ENCODE data around the gene PIP4K2B.

PIP4K2B gene

DNA sequence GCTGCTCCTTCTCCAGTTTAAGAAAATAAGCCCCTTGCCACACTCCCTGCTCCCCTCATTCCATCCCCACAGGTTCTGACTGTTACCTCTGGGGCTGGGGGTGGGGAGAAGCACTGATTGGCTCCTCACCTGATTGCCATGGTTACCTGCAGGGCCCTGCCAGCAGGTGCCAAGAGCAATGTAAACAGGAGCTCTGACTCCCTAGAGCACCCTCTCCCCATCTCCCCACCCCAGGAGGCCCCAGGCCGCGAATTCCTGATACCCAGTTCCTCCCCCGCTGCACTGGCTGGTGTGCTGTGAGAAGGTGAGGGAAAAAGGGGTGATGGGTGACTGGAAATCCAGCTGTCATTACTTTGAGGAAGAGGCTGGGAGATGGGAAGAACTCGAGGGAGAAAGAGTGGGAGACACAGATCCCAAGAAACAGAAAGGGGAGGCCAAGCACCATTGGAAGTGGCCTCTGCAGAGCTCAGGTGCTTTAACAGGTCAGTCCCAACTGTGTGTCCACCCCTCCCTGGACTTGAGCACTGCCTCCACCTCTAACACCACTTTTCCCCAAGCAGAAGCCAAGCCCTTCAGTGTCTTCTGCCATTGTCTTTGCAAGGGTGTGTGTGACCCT lies 55.7 kb downstream of the PIP4K2B start:
- peak overlapping the region; percentile 33; the same call in 1 of the 2 replicates for H3K4me3 ChIP-seq (ENCODE audit: low read depth, low read length)
- H3K27ac ChIP-seq (ENCODE audit: low read depth, low read length): no peak overlapping the region
- no peaks in the 10 kb centered on the region for H3K27me3 ChIP-seq (ENCODE audit: control insufficient read depth, insufficient read depth, low read length)
- H3K9me3 ChIP-seq (ENCODE audit: control insufficient read depth, insufficient read depth, low read length): no peaks in the 10 kb centered on the region
- H3K4me1 ChIP-seq (ENCODE audit: control insufficient read depth, insufficient read depth, low read length): peaks cover 34% of the 10 kb centered on the region
- H3K9ac ChIP-seq (ENCODE audit: low read depth, low read length): no peak overlapping the region
- peaks cover 20% of the 10 kb centered on the region for H3K36me3 ChIP-seq (ENCODE audit: control insufficient read depth, insufficient read depth, low read length)

- Histone ChIP-seq H3K36me3 (ENCODE audit: control insufficient read depth, insufficient read depth, low read length) (peaks cover 29% of the 10 kb centered on the region), H3K27ac (ENCODE audit: low read depth, low read length) (no peak overlapping the region)
Measured at GRCh38 chr17:38742411-38743308, 56.7 kb downstream of the PIP4K2B start.

DNA sequence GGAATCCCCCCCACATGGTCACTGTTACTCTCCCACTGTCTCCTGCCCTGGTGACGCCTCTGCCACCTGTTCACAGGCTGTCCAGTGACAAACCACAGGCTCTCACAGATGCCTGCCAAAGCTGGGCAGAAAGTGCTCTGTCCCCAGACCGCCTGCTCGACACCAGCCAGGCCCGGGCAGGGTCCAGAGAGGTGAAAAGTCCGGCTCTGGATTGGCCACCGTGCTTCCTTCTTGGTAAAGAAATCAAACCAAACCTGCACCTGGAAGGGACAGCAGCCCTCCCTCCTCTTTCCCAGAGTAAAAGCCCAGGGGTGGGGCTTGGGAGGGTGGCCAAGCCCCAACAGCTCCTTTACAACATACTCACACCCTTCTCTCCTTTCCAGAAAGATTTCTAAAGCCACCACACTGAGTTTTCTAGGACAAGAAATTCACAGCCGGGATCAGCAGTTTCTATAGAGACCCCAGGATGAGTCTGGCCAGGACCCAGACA lies 57.4 kb downstream of the PIP4K2B start:
- Histone ChIP-seq H3K27ac (ENCODE audit: low read depth, low read length) (no peak overlapping the region), H3K27me3 (ENCODE audit: control insufficient read depth, insufficient read depth, low read length) (no peaks in the 10 kb centered on the region), H3K4me3 (ENCODE audit: low read depth, low read length) (no peak overlapping the region), H3K4me1 (ENCODE audit: control insufficient read depth, insufficient read depth, low read length) (peaks cover 34% of the 10 kb centered on the region), H3K36me3 (ENCODE audit: control insufficient read depth, insufficient read depth, low read length) (peaks cover 35% of the 10 kb centered on the region), H3K9ac (ENCODE audit: low read depth, low read length) (no peak overlapping the region), H3K9me3 (ENCODE audit: control insufficient read depth, insufficient read depth, low read length) (no peaks in the 10 kb centered on the region)

More at GRCh38 chr17:38742411-38743308, 56.7 kb downstream of the PIP4K2B start:
- H3K9ac ChIP-seq (ENCODE audit: low read depth, low read length): no peak overlapping the region
- no peak overlapping the region for H3K4me3 ChIP-seq (ENCODE audit: low read depth, low read length)
- H3K27me3 ChIP-seq (ENCODE audit: control insufficient read depth, insufficient read depth, low read length): no peaks in the 10 kb centered on the region
- H3K9me3 ChIP-seq (ENCODE audit: control insufficient read depth, insufficient read depth, low read length): no peaks in the 10 kb centered on the region
- peaks cover 34% of the 10 kb centered on the region for H3K4me1 ChIP-seq (ENCODE audit: control insufficient read depth, insufficient read depth, low read length)

GRCh38 chr17:38741461-38741860 lies 57.9 kb downstream of the PIP4K2B start:
- peaks cover 31% of the 10 kb centered on the region for H3K4me1 ChIP-seq (ENCODE audit: control insufficient read depth, insufficient read depth, low read length)
- H3K27me3 ChIP-seq (ENCODE audit: control insufficient read depth, insufficient read depth, low read length): no peaks in the 10 kb centered on the region
- H3K9ac ChIP-seq (ENCODE audit: low read depth, low read length): no peak overlapping the region
- peaks cover 38% of the 10 kb centered on the region for H3K36me3 ChIP-seq (ENCODE audit: control insufficient read depth, insufficient read depth, low read length)
- no peak overlapping the region for H3K4me3 ChIP-seq (ENCODE audit: low read depth, low read length)
- no peaks in the 10 kb centered on the region for H3K9me3 ChIP-seq (ENCODE audit: control insufficient read depth, insufficient read depth, low read length)
- no peak overlapping the region for H3K27ac ChIP-seq (ENCODE audit: low read depth, low read length)

DNA sequence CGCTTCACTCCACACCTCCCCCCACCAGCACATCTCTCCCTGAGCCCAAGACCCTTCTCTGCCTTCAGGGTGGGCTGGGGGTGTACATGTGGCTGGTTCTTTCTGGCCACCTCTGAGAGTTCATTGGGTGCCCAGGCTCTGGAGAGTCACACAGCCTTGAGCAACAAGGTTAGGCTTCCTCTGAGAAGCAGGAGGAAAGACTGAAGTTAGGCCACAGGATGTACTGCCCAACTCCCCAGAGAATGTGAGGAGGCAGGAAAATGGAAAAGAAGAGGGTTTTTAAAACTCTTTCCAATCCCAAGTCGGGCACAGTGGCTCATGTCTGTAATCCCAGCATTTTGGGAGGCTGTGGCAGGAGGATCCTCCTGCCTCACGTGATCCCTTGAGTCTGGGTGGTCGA lies 58.5 kb downstream of the PIP4K2B start:
- Histone ChIP-seq H3K27ac (ENCODE audit: low read depth, low read length) (no peak overlapping the region), H3K36me3 (ENCODE audit: control insufficient read depth, insufficient read depth, low read length) (peaks cover 44% of the 10 kb centered on the region), H3K27me3 (ENCODE audit: control insufficient read depth, insufficient read depth, low read length) (no peaks in the 10 kb centered on the region), H3K4me1 (ENCODE audit: control insufficient read depth, insufficient read depth, low read length) (peaks cover 24% of the 10 kb centered on the region), H3K9ac (ENCODE audit: low read depth, low read length) (no peak overlapping the region), H3K9me3 (ENCODE audit: control insufficient read depth, insufficient read depth, low read length) (no peaks in the 10 kb centered on the region), H3K4me3 (ENCODE audit: low read depth, low read length) (no peak overlapping the region)

DNA sequence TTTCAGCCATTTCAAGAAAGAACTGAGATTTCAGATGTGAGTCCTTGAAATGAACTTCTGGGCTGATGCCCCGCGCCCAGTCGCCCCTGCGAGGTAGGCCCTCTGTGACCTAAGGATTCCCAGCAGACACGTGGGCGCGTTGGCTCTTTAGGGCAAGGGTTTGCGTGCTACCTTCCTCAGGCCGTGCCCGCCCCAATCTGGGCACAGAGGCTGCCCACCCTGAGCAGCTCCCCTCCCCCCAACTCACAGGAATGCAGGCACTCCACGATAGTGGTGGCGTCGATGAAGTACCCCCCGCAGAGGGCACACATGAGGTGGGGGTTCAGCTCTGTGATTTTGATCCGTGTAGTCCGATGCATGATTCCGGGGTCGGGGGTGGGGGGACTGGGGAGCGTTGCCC lies 59.3 kb downstream of the PIP4K2B start:
- peaks cover 50% of the 10 kb centered on the region for H3K36me3 ChIP-seq (ENCODE audit: control insufficient read depth, insufficient read depth, low read length)
- H3K4me1 ChIP-seq (ENCODE audit: control insufficient read depth, insufficient read depth, low read length): peaks cover 18% of the 10 kb centered on the region
- H3K4me3 ChIP-seq (ENCODE audit: low read depth, low read length): no peak overlapping the region
- H3K9ac ChIP-seq (ENCODE audit: low read depth, low read length): no peak overlapping the region
- H3K27me3 ChIP-seq (ENCODE audit: control insufficient read depth, insufficient read depth, low read length): no peaks in the 10 kb centered on the region
- H3K27ac ChIP-seq (ENCODE audit: low read depth, low read length): no peak overlapping the region
- H3K9me3 ChIP-seq (ENCODE audit: control insufficient read depth, insufficient read depth, low read length): no peaks in the 10 kb centered on the region

DNA sequence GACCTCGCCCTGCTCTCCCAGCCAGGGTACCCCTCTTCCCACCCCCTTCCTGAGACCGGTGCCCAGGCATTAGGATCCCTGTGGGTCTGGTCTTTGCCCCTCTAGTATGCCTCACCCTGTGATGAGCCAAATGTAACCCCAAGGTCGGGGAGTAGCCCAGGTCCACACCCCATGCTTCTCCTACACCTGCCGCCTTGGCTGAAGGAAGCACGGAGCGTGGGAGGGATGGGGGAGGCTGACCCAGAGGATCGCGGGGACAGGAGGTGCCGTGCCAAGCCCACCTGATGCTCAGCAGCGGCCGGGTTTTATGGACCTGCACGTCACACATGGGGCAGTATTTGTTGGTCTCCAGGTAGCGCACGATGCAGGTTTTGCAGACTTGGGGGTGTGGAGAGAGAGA lies 60.1 kb downstream of the PIP4K2B start:
- no peaks in the 10 kb centered on the region for H3K27me3 ChIP-seq (ENCODE audit: control insufficient read depth, insufficient read depth, low read length)
- no peak overlapping the region for H3K9ac ChIP-seq (ENCODE audit: low read depth, low read length)
- no peaks in the 10 kb centered on the region for H3K9me3 ChIP-seq (ENCODE audit: control insufficient read depth, insufficient read depth, low read length)
- peaks cover 15% of the 10 kb centered on the region for H3K4me1 ChIP-seq (ENCODE audit: control insufficient read depth, insufficient read depth, low read length)
- H3K36me3 ChIP-seq (ENCODE audit: control insufficient read depth, insufficient read depth, low read length): peaks cover 56% of the 10 kb centered on the region
- H3K4me3 ChIP-seq (ENCODE audit: low read depth, low read length): no peak overlapping the region
- no peak overlapping the region for H3K27ac ChIP-seq (ENCODE audit: low read depth, low read length)

GRCh38 chr17:38738686-38739085 lies 60.7 kb downstream of the PIP4K2B start:
- H3K4me1 ChIP-seq (ENCODE audit: control insufficient read depth, insufficient read depth, low read length): peaks cover 10% of the 10 kb centered on the region
- H3K9me3 ChIP-seq (ENCODE audit: control insufficient read depth, insufficient read depth, low read length): no peaks in the 10 kb centered on the region
- no peak overlapping the region for H3K27ac ChIP-seq (ENCODE audit: low read depth, low read length)
- H3K9ac ChIP-seq (ENCODE audit: low read depth, low read length): no peak overlapping the region
- no peak overlapping the region for H3K4me3 ChIP-seq (ENCODE audit: low read depth, low read length)
- H3K27me3 ChIP-seq (ENCODE audit: control insufficient read depth, insufficient read depth, low read length): no peaks in the 10 kb centered on the region
- peaks cover 59% of the 10 kb centered on the region for H3K36me3 ChIP-seq (ENCODE audit: control insufficient read depth, insufficient read depth, low read length)

DNA sequence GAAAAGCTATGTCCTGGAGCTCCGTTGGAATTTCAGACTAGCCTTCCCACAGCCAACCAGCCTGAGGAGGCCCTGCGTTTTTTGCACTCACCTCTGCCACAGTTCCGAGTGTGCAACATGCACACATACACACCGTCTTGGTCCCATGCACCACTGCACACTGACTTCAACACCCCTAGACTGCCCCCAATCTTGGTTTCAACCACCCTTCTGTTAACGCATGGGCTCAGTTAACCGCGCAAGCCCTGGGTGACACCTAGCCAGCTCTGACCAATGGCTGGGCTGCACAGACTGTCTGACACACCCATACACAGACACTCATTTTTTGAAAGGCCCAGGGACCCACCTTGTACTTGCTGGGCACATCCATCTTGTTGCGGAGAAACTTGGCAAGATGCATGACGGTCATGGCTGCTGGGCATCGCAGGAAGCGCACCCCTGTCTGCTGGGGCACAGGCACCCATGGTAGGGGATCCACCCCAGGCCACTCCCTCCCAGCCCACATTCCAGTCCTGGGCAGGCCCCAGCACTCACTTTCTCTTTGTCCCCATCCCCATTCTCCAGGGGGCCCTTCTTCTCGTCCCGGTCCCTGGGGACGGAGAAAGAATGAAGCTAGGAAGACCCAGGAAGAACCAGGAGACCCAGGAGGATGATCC lies 61.2 kb downstream of the PIP4K2B start:
- Histone ChIP-seq H3K27me3 (ENCODE audit: control insufficient read depth, insufficient read depth, low read length) (no peaks in the 10 kb centered on the region), H3K27ac (ENCODE audit: low read depth, low read length) (no peak overlapping the region), H3K9me3 (ENCODE audit: control insufficient read depth, insufficient read depth, low read length) (no peaks in the 10 kb centered on the region), H3K4me1 (ENCODE audit: control insufficient read depth, insufficient read depth, low read length) (0 out of 2 replicates have a peak, but pooled peaks cover 5% of the 10 kb centered on the region), H3K4me3 (ENCODE audit: low read depth, low read length) (no peak overlapping the region), H3K36me3 (ENCODE audit: control insufficient read depth, insufficient read depth, low read length) (peaks cover 65% of the 10 kb centered on the region), H3K9ac (ENCODE audit: low read depth, low read length) (no peak overlapping the region)

- Histone ChIP-seq H3K9ac (ENCODE audit: low read depth, low read length) (no peak overlapping the region), H3K36me3 (ENCODE audit: control insufficient read depth, insufficient read depth, low read length) (peaks cover 62% of the 10 kb centered on the region)
Measured at GRCh38 chr17:38735161-38735997, 64.0 kb downstream of the PIP4K2B start.

More at GRCh38 chr17:38735161-38735997, 64.0 kb downstream of the PIP4K2B start:
- Histone ChIP-seq H3K9me3 (ENCODE audit: control insufficient read depth, insufficient read depth, low read length) (no peaks in the 10 kb centered on the region), H3K27ac (ENCODE audit: low read depth, low read length) (no peak overlapping the region), H3K4me1 (ENCODE audit: control insufficient read depth, insufficient read depth, low read length) (peaks cover 3% of the 10 kb centered on the region; the same call in 1 of the 2 replicates), H3K4me3 (ENCODE audit: low read depth, low read length) (no peak overlapping the region), H3K27me3 (ENCODE audit: control insufficient read depth, insufficient read depth, low read length) (no peaks in the 10 kb centered on the region)
